NCI-H146 treated with DMSO at 0.1 percent for 48 hours (cell line): Measurements from ENCODE around the gene CELA1.

Experiments
- DNase-seq: peaks from one replicate; lab custom pipeline; 2025; ENCODE audit not compliant: unreplicated experiment; lab: John Stamatoyannopoulos, UW

Gene CELA1

GRCh38 chr12:51346581-51346980 is at the start of gene CELA1:
CELA1 (minus strand) TSS chr12:51346679; CDS start chr12:51346638, 41 bp downstream.
- no peak for DNase-seq

GRCh38 chr12:51395283-51396230 is 49.1 kb upstream of the CELA1 start:
- DNase-seq = peak; percentile 21

- no peak for DNase-seq
These were observed 47.4 kb upstream of the CELA1 start for GRCh38 chr12:51393676-51394545.

- DNase-seq = no peak
These were observed 46.2 kb upstream of the CELA1 start for GRCh38 chr12:51392556-51393237.

GRCh38 chr12:51391283-51392123 is 45.0 kb upstream of the CELA1 start, which contains the start of gene GALNT6:
GALNT6 (minus strand) TSS chr12:51391406; CDS start chr12:51379781, 11,625 bp downstream.
- peak; percentile 64 for DNase-seq

GRCh38 chr12:51390891-51391282 is 44.4 kb upstream of the CELA1 start:
- DNase-seq = no peak

GRCh38 chr12:51390457-51390856 is 44.0 kb upstream of the CELA1 start:
- DNase-seq = no peak

GRCh38 chr12:51389302-51389999 is 43.0 kb upstream of the CELA1 start:
- no peak for DNase-seq

GRCh38 chr12:51388846-51389245 is 42.4 kb upstream of the CELA1 start:
- DNase-seq = no peak

- DNase-seq = peak; percentile 15
These were observed 41.8 kb upstream of the CELA1 start for GRCh38 chr12:51388069-51388799.

GRCh38 chr12:51386351-51386750 is 39.9 kb upstream of the CELA1 start:
- DNase-seq = no peak

- DNase-seq = no peak
These were observed 36.9 kb upstream of the CELA1 start for GRCh38 chr12:51383269-51383905.

- DNase-seq = no peak
These were observed 35.7 kb upstream of the CELA1 start for GRCh38 chr12:51382173-51382572.

- peak; percentile 37 for DNase-seq
These were observed 35.0 kb upstream of the CELA1 start for GRCh38 chr12:51381226-51382079.

GRCh38 chr12:51379571-51379970 is 33.1 kb upstream of the CELA1 start:
- DNase-seq = no peak

- no peak for DNase-seq
These were observed 32.3 kb upstream of the CELA1 start for GRCh38 chr12:51378749-51379148.
